HepG2 (cell line): Measurements from ENCODE around the gene HAGH. TPM values are rescaled to one million over a fixed set of nuclear protein-coding genes. Genes with fewer than 3 reads are reported as not detected.

Experiments used
- FOSL2 ChIP-seq: sonication (generic); formaldehyde crosslinking; IDR thresholded peaks from 2 replicates; pipeline ENCODE4 v1.4.0; 2020; ENCODE audit warnings: missing genetic modification reagents
- FOXP1 ChIP-seq, 2 experiments: fragments of 450-650 bp in 1 of 2; IDR thresholded peaks; 2 replicates each; pipeline ENCODE4 v1.6.1; 2017 to 2018; ENCODE audit warnings: antibody characterized with exemption in 1 of 2
- HOXD1 ChIP-seq: sonication (generic); formaldehyde crosslinking; IDR thresholded peaks from 2 replicates; pipeline ENCODE4 v1.5.0; 2020; ENCODE audit warnings: missing genetic modification reagents
- KDM2A ChIP-seq: sonication (generic); formaldehyde crosslinking; IDR thresholded peaks from 2 replicates; pipeline ENCODE4 v1.4.0; 2020; ENCODE audit warnings: low read depth, missing genetic modification reagents, borderline replicate concordance
- KLF6 ChIP-seq: IDR thresholded peaks from 2 replicates; pipeline ENCODE4 v1.8.0; 2016; ENCODE audit warnings: missing biosample characterization, missing genetic modification reagents
- KMT2B ChIP-seq: IDR thresholded peaks from 2 replicates; pipeline ENCODE4 v1.6.1; 2016; ENCODE audit warnings: missing genetic modification reagents, missing compliant biosample characterization
- MIXL1 ChIP-seq: IDR thresholded peaks from 2 replicates; pipeline ENCODE4 v1.6.1; 2016
- NR2F2 ChIP-seq: IDR thresholded peaks from 2 replicates; pipeline ENCODE4 v1.6.1; 2012; ENCODE audit warnings: low read depth, inconsistent platforms, borderline replicate concordance
- RAD51 ChIP-seq: fragments of 450-650 bp; IDR thresholded peaks from 2 replicates; pipeline ENCODE4 v1.6.1; 2016; ENCODE audit warnings: borderline replicate concordance
- RELA ChIP-seq: sonication (generic); formaldehyde crosslinking; IDR thresholded peaks from 2 replicates; pipeline ENCODE4 v1.4.0; 2020; ENCODE audit warnings: missing genetic modification reagents
- RORA ChIP-seq: sonication (generic); formaldehyde crosslinking; IDR thresholded peaks from 2 replicates; pipeline ENCODE4 v1.5.0; 2020; ENCODE audit warnings: mild to moderate bottlenecking, missing genetic modification reagents, moderate library complexity
- RXRB ChIP-seq: IDR thresholded peaks from 2 replicates; pipeline ENCODE4 v1.6.1; 2016; ENCODE audit warnings: borderline replicate concordance, missing genetic modification reagents, missing compliant biosample characterization
- SALL2 ChIP-seq: sonication (generic); formaldehyde crosslinking; IDR thresholded peaks from 2 replicates; pipeline ENCODE4 v1.8.1; 2023; ENCODE audit warnings: mild to moderate bottlenecking, missing genetic modification reagents, inconsistent platforms
- ZNF446 ChIP-seq: sonication (generic); formaldehyde crosslinking; IDR thresholded peaks from 2 replicates; pipeline ENCODE4 v1.5.0; 2020; ENCODE audit warnings: mild to moderate bottlenecking, missing genetic modification reagents
- ZNF788 ChIP-seq: sonication (generic); formaldehyde crosslinking; IDR thresholded peaks from 2 replicates; pipeline ENCODE4 v1.5.0; 2020; ENCODE audit warnings: mild to moderate bottlenecking, missing genetic modification reagents, borderline replicate concordance
- polyA plus RNA-seq, 8 experiments: library from polyadenylated mRNA; depleted of rRNA in 3 of 8; stranded (reverse) in 7 of 8; unstranded in 1 of 8; fragments of >200 nt; fragmentation: Illumina TruSeq in 4 of 8; extraction: Trizol in 4 of 8; gene quantifications; 2 replicates each; pipeline versions ENCODE4 v1.2.1 to v1.2.3, GENCODE V29; 2011 to 2016; ENCODE audit warnings: low read depth in 4 of 8, missing spikeins in 1 of 8, mixed read lengths in 1 of 8; ENCODE audit not compliant: insufficient read depth in 1 of 8
- total RNA-seq, 5 experiments: library from RNA; depleted of rRNA; stranded (reverse); fragments of >200 nt; fragmentation: Illumina TruSeq; extraction: Trizol; gene quantifications; 2 replicates each; pipeline ENCODE4 v1.2.3, GENCODE V29; 2016; ENCODE audit warnings: low read depth in 1 of 5
- TF ChIP-seq, protein P1 (sequence below): sonication (generic); formaldehyde crosslinking; IDR thresholded peaks from 2 replicates; pipeline ENCODE4 v1.4.0; 2020; ENCODE audit warnings: missing genetic modification reagents
- TF ChIP-seq, protein P2 (sequence below): sonication (generic); formaldehyde crosslinking; IDR thresholded peaks from 2 replicates; pipeline ENCODE4 v1.5.0; 2020; ENCODE audit warnings: mild to moderate bottlenecking, missing genetic modification reagents
- TF ChIP-seq, protein P3 (sequence below): sonication (generic); formaldehyde crosslinking; IDR thresholded peaks from 2 replicates; pipeline ENCODE4 v1.5.0; 2020; ENCODE audit warnings: missing genetic modification reagents, mild to moderate bottlenecking, borderline replicate concordance
- TF ChIP-seq, protein P4 (sequence below): sonication (generic); formaldehyde crosslinking; IDR thresholded peaks from 2 replicates; pipeline ENCODE4 v1.5.0; 2020; ENCODE audit warnings: missing genetic modification reagents
- TF ChIP-seq, protein P5 (sequence below): sonication (generic); formaldehyde crosslinking; IDR thresholded peaks from 2 replicates; pipeline ENCODE4 v1.5.1; 2020; ENCODE audit warnings: missing genetic modification reagents, mild to moderate bottlenecking, borderline replicate concordance
- TF ChIP-seq, protein P6 (sequence below): sonication (generic); formaldehyde crosslinking; IDR thresholded peaks from 2 replicates; pipeline ENCODE4 v1.4.0; 2020; ENCODE audit warnings: low read depth, mild to moderate bottlenecking, missing genetic modification reagents

HAGH gene
- total and polyA plus RNA-seq, 2 of the 13 experiments (the other 11 are each of a cell fraction or from before 2014, with no cell fraction given), result 70.4 to 95.4 TPM

DNA sequence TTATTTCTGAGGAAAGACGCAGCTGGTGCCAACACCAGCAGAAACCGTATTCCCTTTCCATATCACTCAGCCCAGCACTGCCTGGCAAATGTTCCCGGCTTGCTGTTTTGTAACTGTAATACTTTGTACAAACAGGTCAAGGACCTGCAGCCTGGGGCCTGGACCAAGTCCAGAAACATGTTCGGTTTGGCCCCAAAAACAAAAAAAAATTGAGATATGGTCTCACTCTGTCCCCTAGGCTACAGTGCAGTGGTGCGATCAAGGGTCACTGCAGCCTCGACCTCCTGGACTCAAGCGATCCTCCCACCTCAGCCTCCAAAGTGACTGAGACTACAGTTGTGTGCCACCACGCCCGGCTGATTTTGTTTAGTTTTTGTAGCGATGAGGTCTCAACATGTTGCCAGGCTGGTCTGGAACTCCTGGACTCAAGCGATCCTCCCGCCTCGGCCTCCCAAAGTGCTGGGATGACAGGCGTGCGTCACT, 1.2 kb downstream of the HAGH start (continued):
- TF ChIP-seq RELA (CRISPR knock-in tag), result no peak
- no peak for TF ChIP-seq KDM2A (CRISPR knock-in tag)
- 0 out of 2 replicates have a peak, but pooled peaks have one; percentile 13 for TF ChIP-seq MIXL1 (CRISPR knock-in tag)
- TF ChIP-seq RAD51, result no peak
- TF ChIP-seq, protein P1, sequence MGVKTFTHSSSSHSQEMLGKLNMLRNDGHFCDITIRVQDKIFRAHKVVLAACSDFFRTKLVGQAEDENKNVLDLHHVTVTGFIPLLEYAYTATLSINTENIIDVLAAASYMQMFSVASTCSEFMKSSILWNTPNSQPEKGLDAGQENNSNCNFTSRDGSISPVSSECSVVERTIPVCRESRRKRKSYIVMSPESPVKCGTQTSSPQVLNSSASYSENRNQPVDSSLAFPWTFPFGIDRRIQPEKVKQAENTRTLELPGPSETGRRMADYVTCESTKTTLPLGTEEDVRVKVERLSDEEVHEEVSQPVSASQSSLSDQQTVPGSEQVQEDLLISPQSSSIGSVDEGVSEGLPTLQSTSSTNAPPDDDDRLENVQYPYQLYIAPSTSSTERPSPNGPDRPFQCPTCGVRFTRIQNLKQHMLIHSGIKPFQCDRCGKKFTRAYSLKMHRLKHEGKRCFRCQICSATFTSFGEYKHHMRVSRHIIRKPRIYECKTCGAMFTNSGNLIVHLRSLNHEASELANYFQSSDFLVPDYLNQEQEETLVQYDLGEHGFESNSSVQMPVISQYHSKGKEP (CRISPR knock-in tag), result no peak
- TF ChIP-seq, protein P2, sequence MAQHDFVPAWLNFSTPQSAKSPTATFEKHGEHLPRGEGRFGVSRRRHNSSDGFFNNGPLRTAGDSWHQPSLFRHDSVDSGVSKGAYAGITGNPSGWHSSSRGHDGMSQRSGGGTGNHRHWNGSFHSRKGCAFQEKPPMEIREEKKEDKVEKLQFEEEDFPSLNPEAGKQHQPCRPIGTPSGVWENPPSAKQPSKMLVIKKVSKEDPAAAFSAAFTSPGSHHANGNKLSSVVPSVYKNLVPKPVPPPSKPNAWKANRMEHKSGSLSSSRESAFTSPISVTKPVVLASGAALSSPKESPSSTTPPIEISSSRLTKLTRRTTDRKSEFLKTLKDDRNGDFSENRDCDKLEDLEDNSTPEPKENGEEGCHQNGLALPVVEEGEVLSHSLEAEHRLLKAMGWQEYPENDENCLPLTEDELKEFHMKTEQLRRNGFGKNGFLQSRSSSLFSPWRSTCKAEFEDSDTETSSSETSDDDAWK (CRISPR knock-in tag), result no peak
- 0 out of 2 replicates have a peak, but pooled peaks have one; percentile 41 for TF ChIP-seq ZNF446
- no peak for TF ChIP-seq FOXP1 (IDR thresholded peaks at IDR 0.05)
- no peak for TF ChIP-seq FOXP1 (CRISPR knock-in tag; IDR thresholded peaks at IDR 0.05)
- TF ChIP-seq ZNF788 (CRISPR knock-in tag), result peak; percentile 54; the same call in 1 of the 2 replicates
- no peak for TF ChIP-seq FOSL2 (CRISPR knock-in tag)
- TF ChIP-seq HOXD1 (CRISPR knock-in tag), result 0 out of 2 replicates have a peak, but pooled peaks have one; percentile 55
- TF ChIP-seq KLF6 (CRISPR knock-in tag), result no peak
- TF ChIP-seq RXRB, result peak; percentile 59; the same call in 1 of the 2 replicates
- TF ChIP-seq, protein P3, sequence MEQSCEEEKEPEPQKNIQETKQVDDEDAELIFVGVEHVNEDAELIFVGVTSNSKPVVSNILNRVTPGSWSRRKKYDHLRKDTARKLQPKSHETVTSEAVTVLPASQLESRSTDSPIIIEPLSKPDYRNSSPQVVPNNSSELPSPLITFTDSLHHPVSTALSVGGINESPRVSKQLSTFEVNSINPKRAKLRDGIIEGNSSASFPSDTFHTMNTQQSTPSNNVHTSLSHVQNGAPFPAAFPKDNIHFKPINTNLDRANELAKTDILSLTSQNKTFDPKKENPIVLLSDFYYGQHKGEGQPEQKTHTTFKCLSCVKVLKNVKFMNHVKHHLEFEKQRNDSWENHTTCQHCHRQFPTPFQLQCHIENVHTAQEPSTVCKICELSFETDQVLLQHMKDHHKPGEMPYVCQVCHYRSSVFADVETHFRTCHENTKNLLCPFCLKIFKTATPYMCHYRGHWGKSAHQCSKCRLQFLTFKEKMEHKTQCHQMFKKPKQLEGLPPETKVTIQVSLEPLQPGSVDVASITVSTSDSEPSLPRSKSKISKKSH (CRISPR knock-in tag), result 0 out of 2 replicates have a peak, but pooled peaks have one; percentile 27
- TF ChIP-seq KMT2B (CRISPR knock-in tag), result no peak
- TF ChIP-seq, protein P4, sequence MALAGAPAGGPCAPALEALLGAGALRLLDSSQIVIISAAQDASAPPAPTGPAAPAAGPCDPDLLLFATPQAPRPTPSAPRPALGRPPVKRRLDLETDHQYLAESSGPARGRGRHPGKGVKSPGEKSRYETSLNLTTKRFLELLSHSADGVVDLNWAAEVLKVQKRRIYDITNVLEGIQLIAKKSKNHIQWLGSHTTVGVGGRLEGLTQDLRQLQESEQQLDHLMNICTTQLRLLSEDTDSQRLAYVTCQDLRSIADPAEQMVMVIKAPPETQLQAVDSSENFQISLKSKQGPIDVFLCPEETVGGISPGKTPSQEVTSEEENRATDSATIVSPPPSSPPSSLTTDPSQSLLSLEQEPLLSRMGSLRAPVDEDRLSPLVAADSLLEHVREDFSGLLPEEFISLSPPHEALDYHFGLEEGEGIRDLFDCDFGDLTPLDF (CRISPR knock-in tag), result peak; percentile 34; the same call in 1 of the 2 replicates
- peak; percentile 60; the same call in 1 of the 2 replicates for TF ChIP-seq NR2F2
- TF ChIP-seq SALL2 (CRISPR knock-in tag), result no peak
- TF ChIP-seq RORA (CRISPR knock-in tag), result peak; percentile 79; the same call in 1 of the 2 replicates
- TF ChIP-seq, protein P5, sequence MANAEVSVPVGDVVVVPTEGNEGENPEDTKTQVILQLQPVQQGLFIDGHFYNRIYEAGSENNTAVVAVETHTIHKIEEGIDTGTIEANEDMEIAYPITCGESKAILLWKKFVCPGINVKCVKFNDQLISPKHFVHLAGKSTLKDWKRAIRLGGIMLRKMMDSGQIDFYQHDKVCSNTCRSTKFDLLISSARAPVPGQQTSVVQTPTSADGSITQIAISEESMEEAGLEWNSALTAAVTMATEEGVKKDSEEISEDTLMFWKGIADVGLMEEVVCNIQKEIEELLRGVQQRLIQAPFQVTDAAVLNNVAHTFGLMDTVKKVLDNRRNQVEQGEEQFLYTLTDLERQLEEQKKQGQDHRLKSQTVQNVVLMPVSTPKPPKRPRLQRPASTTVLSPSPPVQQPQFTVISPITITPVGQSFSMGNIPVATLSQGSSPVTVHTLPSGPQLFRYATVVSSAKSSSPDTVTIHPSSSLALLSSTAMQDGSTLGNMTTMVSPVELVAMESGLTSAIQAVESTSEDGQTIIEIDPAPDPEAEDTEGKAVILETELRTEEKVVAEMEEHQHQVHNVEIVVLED (CRISPR knock-in tag), result peak; percentile 59
- TF ChIP-seq, protein P6, sequence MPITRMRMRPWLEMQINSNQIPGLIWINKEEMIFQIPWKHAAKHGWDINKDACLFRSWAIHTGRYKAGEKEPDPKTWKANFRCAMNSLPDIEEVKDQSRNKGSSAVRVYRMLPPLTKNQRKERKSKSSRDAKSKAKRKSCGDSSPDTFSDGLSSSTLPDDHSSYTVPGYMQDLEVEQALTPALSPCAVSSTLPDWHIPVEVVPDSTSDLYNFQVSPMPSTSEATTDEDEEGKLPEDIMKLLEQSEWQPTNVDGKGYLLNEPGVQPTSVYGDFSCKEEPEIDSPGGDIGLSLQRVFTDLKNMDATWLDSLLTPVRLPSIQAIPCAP, result 0 out of 2 replicates have a peak, but pooled peaks have one; percentile 29
